Keratinocyte (primary cell): Measurements from ENCODE around the gene ANKRD2. TPM values are rescaled to one million over a fixed set of nuclear protein-coding genes. Genes with fewer than 3 reads are reported as not detected.

Experiments used
- DNase-seq: peaks from one replicate; pipeline ENCODE4 v3.0.0-alpha.2; 2011; ENCODE audit warnings: low read depth, missing footprints, low spot score
- FAIRE-seq: peaks from 2 replicates; lab custom pipeline; 2011; peaks lifted over from hg19 to GRCh38; lab: Jason Lieb, UNC
- H2AFZ ChIP-seq: 2 replicates; pipeline ENCODE4 v1.6.0; 2012; ENCODE audit warnings: low read length, control low read depth, inconsistent platforms; ENCODE audit not compliant: control insufficient read depth
- H3K27ac ChIP-seq: 2 replicates; pipeline ENCODE4 v1.5.1; 2011; ENCODE audit warnings: low read length; ENCODE audit not compliant: control insufficient read depth, insufficient read depth
- H3K27me3 ChIP-seq: 3 replicates; pipeline ENCODE4 v1.6.0; 2011; ENCODE audit warnings: low read length; ENCODE audit not compliant: control insufficient read depth, insufficient read depth; ENCODE audit errors: extremely low read depth
- H3K36me3 ChIP-seq, 2 experiments: 2 replicates in 1 of 2; 3 replicates in 1 of 2; pipeline ENCODE4 v1.5.1; 2011; ENCODE audit warnings: low read length in 2 of 2, mild to moderate bottlenecking in 1 of 2; ENCODE audit not compliant: control insufficient read depth in 2 of 2, insufficient read depth in 2 of 2; ENCODE audit errors: extremely low read depth in 1 of 2
- H3K4me1 ChIP-seq: 3 replicates; pipeline ENCODE4 v1.5.1; 2011; ENCODE audit warnings: low read length; ENCODE audit not compliant: control insufficient read depth, insufficient read depth; ENCODE audit errors: extremely low read depth
- H3K4me2 ChIP-seq: 3 replicates; pipeline ENCODE4 v1.6.0; 2011; ENCODE audit warnings: low read depth, low read length; ENCODE audit not compliant: control insufficient read depth, insufficient read depth; ENCODE audit errors: extremely low read depth
- H3K4me3 ChIP-seq, 3 experiments: fragments of 200-600 bp in 1 of 3; sonication (generic) in 1 of 3; 2 replicates in 2 of 3; 3 replicates in 1 of 3; pipeline ENCODE4 v1.5.1; 2011 to 2016; ENCODE audit warnings: low read length in 3 of 3, mild to moderate bottlenecking in 3 of 3, control low read depth in 2 of 3, inconsistent platforms in 1 of 3, low read depth in 1 of 3, mixed read lengths in 1 of 3, mixed run types in 1 of 3, moderate library complexity in 1 of 3; ENCODE audit not compliant: control insufficient read depth in 2 of 3, insufficient read depth in 2 of 3; ENCODE audit errors: extremely low read depth in 1 of 3
- H3K79me2 ChIP-seq: 2 replicates; pipeline ENCODE4 v1.6.0; 2012; ENCODE audit warnings: low read length; ENCODE audit not compliant: control insufficient read depth, insufficient read depth
- H3K9ac ChIP-seq: 3 replicates; pipeline ENCODE4 v1.6.0; 2011; ENCODE audit warnings: low read length; ENCODE audit not compliant: control insufficient read depth, insufficient read depth; ENCODE audit errors: extremely low read depth
- H3K9me1 ChIP-seq: 3 replicates; pipeline ENCODE4 v1.6.0; 2011; ENCODE audit warnings: low read length; ENCODE audit not compliant: control insufficient read depth, insufficient read depth; ENCODE audit errors: extremely low read depth
- H3K9me3 ChIP-seq: 2 replicates; pipeline ENCODE4 v1.5.1; 2012; ENCODE audit warnings: low read depth, low read length; ENCODE audit not compliant: control insufficient read depth
- H4K20me1 ChIP-seq: 3 replicates; pipeline ENCODE4 v1.6.0; 2011; ENCODE audit warnings: low read length; ENCODE audit not compliant: control insufficient read depth, insufficient read depth; ENCODE audit errors: extremely low read depth
- CTCF ChIP-seq, 3 experiments: IDR thresholded peaks in 1 of 3; conservative IDR thresholded peaks in 1 of 3; optimal IDR thresholded peaks in 1 of 3; 2 replicates in 2 of 3; 3 replicates in 1 of 3; pipeline versions ENCODE3 to v1.5.1; 2011; ENCODE audit warnings: low read length in 3 of 3, mild to moderate bottlenecking in 3 of 3, moderate library complexity in 2 of 3, control low read depth in 1 of 3, inconsistent platforms in 1 of 3; ENCODE audit not compliant: insufficient read depth in 2 of 3; ENCODE audit errors: extremely low read depth in 1 of 3
- EZH2 ChIP-seq: IDR thresholded peaks from one replicate; pipeline ENCODE4 v1.6.1; 2012; ENCODE audit warnings: inconsistent platforms, mild to moderate bottlenecking, low read length, moderate library complexity
- dilution Hi-C: fragments of 300-500 bp; cut with MboI; formaldehyde crosslinking; loops from one replicate; pipeline ENCODE4 v1.7.0; 2020; ENCODE audit warnings: low sequenced_read_pairs; ENCODE audit not compliant: extremely low pct_ligation_motif_present
- polyA plus RNA-seq, 5 experiments: library from polyadenylated mRNA; depleted of rRNA in 3 of 5; stranded (reverse) in 3 of 5; stranded (forward) in 1 of 5; unstranded in 1 of 5; fragments of >200 nt; gene quantifications; 1 replicate in 1 of 5; 2 replicates in 3 of 5; 3 replicates in 1 of 5; pipeline versions ENCODE4 v1.2.1 to v1.2.3, GENCODE V29; 2011 to 2012; ENCODE audit warnings: missing spikeins in 2 of 5, low read depth in 1 of 5, low replicate concordance in 1 of 5

ANKRD2 gene
- polyA plus RNA-seq, 1 donor (not counting 4 experiments of a cell fraction or from before 2014, with no cell fraction given) = 0.38 TPM

GRCh38 chr10:97566336-97566996 is 6.1 kb upstream of the ANKRD2 start:
- Histone ChIP-seq H3K4me1 (peaks cover 33% of the 10 kb centered on the region), H3K27me3 (no peaks in the 10 kb centered on the region), H3K27ac (no peak overlapping the region), H3K9ac (no peak overlapping the region), H3K36me3 (peaks cover 5 to 13% of the 10 kb centered on the region in 2 experiments), H3K9me3 (no peaks in the 10 kb centered on the region), H2AFZ (no peak overlapping the region), H3K4me3 (no peak overlapping the region), H3K4me2 (peak overlapping the region; percentile 22), H3K9me1 (no peaks in the 10 kb centered on the region), H3K79me2 (peaks cover 2% of the 10 kb centered on the region), H4K20me1 (peaks cover 4% of the 10 kb centered on the region)
- dilution Hi-C loops = no loop called here
- DNase-seq (no peak), FAIRE-seq (no peak)
- no peak for TF ChIP-seq CTCF (optimal IDR thresholded peaks at IDR 0.05 in 1 of 3, IDR thresholded peaks at IDR 0.05 in 1 of 3, conservative IDR thresholded peaks at IDR 0.05 in 1 of 3; ENCODE audit: extremely low read depth in 1 of 3, insufficient read depth in 2 of 3, low read length in 3 of 3)
- no peak for TF ChIP-seq EZH2

- H3K27me3 ChIP-seq = no peaks in the 10 kb centered on the region
- no peak for TF ChIP-seq EZH2
- TF ChIP-seq CTCF (optimal IDR thresholded peaks at IDR 0.05 in 1 of 3, IDR thresholded peaks at IDR 0.05 in 1 of 3, conservative IDR thresholded peaks at IDR 0.05 in 1 of 3; ENCODE audit: extremely low read depth in 1 of 3, insufficient read depth in 2 of 3, low read length in 3 of 3) = no peak
- H4K20me1 ChIP-seq = peaks cover 4% of the 10 kb centered on the region
- no peaks in the 10 kb centered on the region for H3K9me3 ChIP-seq
- H3K27ac ChIP-seq = no peak overlapping the region
- FAIRE-seq (no peak), DNase-seq (no peak)
- H3K9me1 ChIP-seq = no peaks in the 10 kb centered on the region
- dilution Hi-C loops = no loop called here
- H2AFZ ChIP-seq = no peak overlapping the region
- no peak overlapping the region for H3K4me2 ChIP-seq
- H3K79me2 ChIP-seq = no peaks in the 10 kb centered on the region
- peaks cover 47% of the 10 kb centered on the region for H3K4me1 ChIP-seq
- H3K9ac ChIP-seq = no peak overlapping the region
- H3K4me3 ChIP-seq = no peak overlapping the region
- H3K36me3 ChIP-seq = peaks cover 5 to 13% of the 10 kb centered on the region in 2 experiments
Observed at GRCh38 chr10:97567891-97568290, 4.7 kb upstream of the ANKRD2 start.
